Mammary epithelial cell (primary cell): ENCODE results near the gene RAD51B.

Source experiments
- EZH2 ChIP-seq: IDR thresholded peaks from 2 replicates; pipeline ENCODE4 v1.6.1; 2012; ENCODE audit warnings: low read length, inconsistent platforms, borderline replicate concordance
- TF ChIP-seq, protein P1 (sequence below), 2 donors: IDR thresholded peaks in 1 of 2; conservative IDR thresholded peaks in 1 of 2; 2 replicates each; pipeline ENCODE4 v1.5.1; 2011 to 2012; ENCODE audit warnings: inconsistent platforms in 2 of 2, low read length in 2 of 2, mild to moderate bottlenecking in 2 of 2, control low read depth in 1 of 2, low read depth in 1 of 2; ENCODE audit not compliant: insufficient read depth in 1 of 2; ENCODE audit errors: extremely low read depth in 1 of 2

DNA sequence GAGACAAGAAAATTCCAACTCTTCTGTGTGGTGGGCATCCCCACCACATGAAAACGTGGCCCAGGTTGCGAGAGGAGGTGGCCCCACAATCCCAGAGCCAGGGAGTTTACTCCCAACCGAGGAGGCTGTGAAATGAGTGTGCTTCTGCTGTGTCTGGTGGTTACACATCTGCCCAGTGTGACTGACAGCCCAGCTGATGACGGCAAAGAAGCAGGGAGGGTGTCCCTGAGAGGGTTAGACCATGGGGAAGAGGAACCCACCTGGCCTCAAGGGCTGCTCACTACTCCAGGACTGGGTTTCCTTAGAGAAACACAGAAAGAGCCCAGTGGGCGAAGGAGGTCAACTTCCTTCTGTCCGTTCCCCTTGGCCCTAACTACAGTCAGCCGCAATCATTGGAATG lies 948.7 kb downstream of the RAD51B start:
- TF ChIP-seq, protein P1, sequence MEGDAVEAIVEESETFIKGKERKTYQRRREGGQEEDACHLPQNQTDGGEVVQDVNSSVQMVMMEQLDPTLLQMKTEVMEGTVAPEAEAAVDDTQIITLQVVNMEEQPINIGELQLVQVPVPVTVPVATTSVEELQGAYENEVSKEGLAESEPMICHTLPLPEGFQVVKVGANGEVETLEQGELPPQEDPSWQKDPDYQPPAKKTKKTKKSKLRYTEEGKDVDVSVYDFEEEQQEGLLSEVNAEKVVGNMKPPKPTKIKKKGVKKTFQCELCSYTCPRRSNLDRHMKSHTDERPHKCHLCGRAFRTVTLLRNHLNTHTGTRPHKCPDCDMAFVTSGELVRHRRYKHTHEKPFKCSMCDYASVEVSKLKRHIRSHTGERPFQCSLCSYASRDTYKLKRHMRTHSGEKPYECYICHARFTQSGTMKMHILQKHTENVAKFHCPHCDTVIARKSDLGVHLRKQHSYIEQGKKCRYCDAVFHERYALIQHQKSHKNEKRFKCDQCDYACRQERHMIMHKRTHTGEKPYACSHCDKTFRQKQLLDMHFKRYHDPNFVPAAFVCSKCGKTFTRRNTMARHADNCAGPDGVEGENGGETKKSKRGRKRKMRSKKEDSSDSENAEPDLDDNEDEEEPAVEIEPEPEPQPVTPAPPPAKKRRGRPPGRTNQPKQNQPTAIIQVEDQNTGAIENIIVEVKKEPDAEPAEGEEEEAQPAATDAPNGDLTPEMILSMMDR (conservative IDR thresholded peaks at IDR 0.05 in 1 of 2, IDR thresholded peaks at IDR 0.05 in 1 of 2; ENCODE audit: extremely low read depth in 1 of 2, insufficient read depth in 1 of 2, low read depth in 1 of 2, low read length in 2 of 2): no peak
- TF ChIP-seq EZH2: no peak
